UCSD-AML1 (cell line): ENCODE data around the gene MRPL52.
"Not testable (repeated sequence)": the region's sequence is repeated elsewhere in the genome, so short reads cannot be mapped to it uniquely, and the experiment has no call there.

Experiments used
- DNase-seq: peaks from one replicate; lab custom pipeline; 2025; ENCODE audit not compliant: unreplicated experiment; lab: John Stamatoyannopoulos, UW

MRPL52 gene

DNA sequence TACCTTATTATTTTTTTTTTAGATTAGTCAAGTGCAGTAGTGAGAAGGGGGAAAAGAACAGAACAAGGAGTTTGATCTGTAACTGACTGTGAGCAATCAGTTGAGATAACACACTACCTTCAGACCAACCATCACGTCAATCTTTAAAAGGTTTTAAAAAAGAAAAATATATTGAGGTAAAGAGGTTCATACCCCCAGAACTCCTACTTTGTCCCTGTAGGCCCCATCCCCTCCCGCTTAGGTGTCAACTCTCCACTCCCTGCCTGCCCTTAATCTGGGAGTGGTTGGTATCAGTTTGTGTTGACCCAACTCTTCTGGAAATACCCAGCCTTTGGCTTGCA, 22.9 kb downstream of the MRPL52 start:
- no peak for DNase-seq

DNA sequence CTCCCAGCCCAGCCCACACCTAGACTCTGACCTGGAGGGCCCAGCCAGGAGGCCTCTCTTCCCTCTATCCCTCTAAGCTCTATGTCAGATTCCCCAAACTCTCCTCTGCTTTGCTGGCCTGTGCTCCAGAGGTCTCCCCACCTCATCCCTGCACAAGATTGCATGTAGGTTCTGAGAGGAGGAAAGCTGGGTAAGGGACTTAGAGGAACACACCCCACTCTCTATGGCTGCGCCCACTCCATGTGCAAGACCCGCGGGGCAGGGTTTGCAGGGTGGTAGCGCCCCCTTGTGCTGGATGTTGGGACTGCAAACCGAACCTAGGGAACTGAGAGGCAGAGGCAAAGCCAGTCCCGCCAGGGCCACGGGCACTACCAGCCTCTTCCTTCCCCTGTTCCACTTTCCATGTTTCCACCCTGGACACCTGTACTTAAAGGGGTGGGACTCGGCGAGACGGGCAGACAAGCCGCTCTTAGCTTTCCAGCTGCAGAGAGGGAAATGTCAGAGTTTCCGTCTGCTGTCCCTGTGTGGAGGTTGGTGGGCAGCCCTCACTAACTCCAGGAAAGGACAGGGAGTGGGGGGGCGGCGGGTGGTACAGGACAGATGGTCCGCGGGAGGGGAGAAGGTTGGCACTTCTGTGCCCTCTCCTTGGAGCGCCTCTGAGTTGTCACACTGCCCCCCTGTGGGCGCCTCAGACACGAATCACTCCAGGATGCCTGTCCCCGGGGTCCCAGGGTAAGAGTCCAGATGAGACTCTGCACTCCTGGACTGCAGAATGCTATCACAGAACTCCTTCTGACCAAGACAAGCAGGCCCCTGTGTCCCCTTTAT, 23.5 kb downstream of the MRPL52 start:
- DNase-seq = peak; percentile 93

- not testable (repeated sequence) for DNase-seq
Measured at GRCh38 chr14:22854296-22854695, 24.6 kb downstream of the MRPL52 start.

DNA sequence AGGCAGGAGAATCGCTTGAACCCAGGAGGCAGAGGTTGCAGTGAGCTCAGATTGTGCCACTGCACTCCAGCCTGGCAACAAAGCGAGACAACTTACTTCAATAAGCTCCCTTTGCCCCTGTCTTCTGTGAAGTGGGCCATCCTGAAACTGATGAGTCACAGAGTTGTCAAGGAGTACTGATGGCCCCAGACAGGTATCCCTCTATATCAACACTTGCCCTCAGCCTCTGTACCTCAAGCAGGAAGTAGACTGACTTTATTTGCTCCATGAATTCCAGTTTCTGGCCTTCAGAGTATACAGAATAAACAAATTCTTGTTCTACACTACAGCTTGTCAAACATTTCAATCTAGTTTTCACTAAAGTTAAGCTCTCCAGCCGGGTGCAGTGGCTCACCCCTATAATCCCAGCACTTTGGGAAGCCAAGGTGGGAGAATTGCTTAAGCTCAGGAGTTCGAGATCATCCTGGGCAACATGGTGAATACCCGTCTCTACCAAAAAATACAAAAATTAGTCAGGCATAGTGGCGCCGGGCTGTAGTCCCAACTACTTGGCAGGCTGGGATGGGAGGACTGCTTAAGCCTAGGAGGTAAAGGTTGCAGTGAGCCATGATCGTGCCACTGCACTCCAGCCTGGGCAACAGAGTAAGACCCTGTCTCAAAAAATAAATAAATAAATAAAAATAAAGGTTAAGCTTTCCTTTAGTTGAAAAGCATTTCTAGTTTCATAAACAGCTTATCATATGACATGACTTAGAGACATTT, 25.5 kb downstream of the MRPL52 start:
- DNase-seq = no peak

GRCh38 chr14:22856428-22856827, 26.7 kb downstream of the MRPL52 start:
- no peak for DNase-seq

DNA sequence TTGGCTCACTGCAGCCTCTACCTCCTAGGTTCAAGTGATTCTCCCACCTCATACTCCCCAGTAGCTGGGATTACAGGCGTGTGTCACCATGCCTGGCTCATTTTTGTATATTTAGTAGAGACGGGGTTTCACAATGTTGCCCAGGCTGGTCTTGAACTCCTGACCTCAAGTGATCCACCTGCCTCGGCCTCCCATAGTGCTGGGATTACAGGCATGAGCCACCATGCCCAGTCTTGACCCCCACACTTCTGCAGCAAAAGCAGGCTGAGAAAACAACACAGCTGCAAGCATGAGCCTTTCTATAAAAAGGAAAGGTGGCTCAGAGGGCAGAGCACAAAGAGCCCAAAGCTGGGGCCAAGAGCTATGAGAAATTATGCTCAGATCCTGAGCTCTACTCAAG, 30.7 kb downstream of the MRPL52 start:
- DNase-seq = not testable (repeated sequence)

- DNase-seq = no peak
Measured at GRCh38 chr14:22861651-22862050, 32.0 kb downstream of the MRPL52 start.

GRCh38 chr14:22864979-22865378, 35.3 kb downstream of the MRPL52 start:
- DNase-seq = no peak

GRCh38 chr14:22865424-22866405, 36.0 kb downstream of the MRPL52 start:
- DNase-seq = no peak

DNA sequence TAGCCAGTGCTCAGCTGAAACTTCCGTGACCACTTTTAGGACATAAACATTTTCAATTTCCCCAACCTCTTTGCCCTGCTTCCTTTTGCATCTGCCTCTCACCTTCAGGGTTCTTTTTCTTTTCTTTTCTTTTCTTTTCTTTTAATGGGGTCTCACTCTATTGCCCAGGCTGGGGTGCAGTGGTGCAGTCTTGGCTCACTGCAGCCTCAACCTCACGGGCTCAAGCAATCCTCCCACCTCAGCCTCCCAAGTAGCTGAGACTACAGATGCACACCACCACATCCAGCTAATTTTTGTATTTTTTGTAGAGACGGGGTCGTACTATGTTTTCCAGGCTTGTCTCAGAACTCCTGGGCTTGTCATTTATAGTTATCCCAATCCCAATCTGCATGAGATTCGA, 37.2 kb downstream of the MRPL52 start:
- no peak for DNase-seq

- DNase-seq = no peak
Measured at GRCh38 chr14:22870811-22871223, 41.1 kb downstream of the MRPL52 start.

- DNase-seq = peak; percentile 95
Measured at GRCh38 chr14:22871224-22872032, 41.7 kb downstream of the MRPL52 start, which contains the start of gene LRP10. LRP10 (plus strand) TSS chr14:22871740; CDS start chr14:22872304, 564 bp downstream.

GRCh38 chr14:22872033-22872832, 42.5 kb downstream of the MRPL52 start:
- DNase-seq = peak; percentile 79

DNA sequence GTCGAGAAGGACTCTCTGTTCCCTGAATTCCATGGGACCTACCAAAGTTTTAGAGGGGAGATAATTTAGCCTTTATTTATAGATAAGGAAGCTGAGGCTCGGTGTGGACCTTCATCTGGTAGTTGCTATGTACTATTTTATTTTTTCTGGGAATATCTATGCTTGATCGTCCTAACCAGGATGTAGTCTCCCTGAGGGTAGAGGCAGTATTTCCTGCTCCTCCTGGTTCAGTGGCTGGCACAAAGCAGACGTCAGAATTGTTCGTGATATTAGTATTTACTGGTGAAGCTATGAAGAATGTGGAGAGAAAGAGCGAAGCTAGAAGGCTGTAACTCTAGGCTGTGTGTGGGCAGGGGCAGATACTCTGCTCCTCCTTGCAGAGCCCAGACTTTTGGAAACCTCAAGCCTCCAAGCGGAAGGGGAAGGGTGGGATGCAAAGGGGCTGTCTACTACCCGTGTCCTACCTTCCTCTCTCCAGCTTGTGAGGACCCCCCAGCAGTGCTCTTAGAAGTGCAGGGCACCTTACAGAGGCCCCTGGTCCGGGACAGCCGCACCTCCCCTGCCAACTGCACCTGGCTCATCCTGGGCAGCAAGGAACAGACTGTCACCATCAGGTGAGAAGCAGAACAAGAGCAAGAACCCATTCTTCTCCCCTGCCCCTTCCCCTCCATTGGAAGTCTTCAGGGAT, 43.3 kb downstream of the MRPL52 start:
- no peak for DNase-seq

GRCh38 chr14:22875003-22875747, 45.5 kb downstream of the MRPL52 start:
- no peak for DNase-seq

- no peak for DNase-seq
Measured at GRCh38 chr14:22875748-22876319, 46.1 kb downstream of the MRPL52 start.

DNA sequence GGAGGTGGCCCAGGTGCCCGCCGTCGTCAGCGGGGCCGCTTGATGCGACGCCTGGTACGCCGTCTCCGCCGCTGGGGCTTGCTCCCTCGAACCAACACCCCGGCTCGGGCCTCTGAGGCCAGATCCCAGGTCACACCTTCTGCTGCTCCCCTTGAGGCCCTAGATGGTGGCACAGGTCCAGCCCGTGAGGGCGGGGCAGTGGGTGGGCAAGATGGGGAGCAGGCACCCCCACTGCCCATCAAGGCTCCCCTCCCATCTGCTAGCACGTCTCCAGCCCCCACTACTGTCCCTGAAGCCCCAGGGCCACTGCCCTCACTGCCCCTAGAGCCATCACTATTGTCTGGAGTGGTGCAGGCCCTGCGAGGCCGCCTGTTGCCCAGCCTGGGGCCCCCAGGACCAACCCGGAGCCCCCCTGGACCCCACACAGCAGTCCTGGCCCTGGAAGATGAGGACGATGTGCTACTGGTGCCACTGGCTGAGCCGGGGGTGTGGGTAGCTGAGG, 47.4 kb downstream of the MRPL52 start:
- no peak for DNase-seq
